G401 (cell line): ENCODE measurements around the gene LRRC10B. TPM values are rescaled to one million over a fixed set of nuclear protein-coding genes. Genes with fewer than 3 reads are reported as not detected.
A peak's percentile ranks its signal among the peaks of the same experiment; 100 is the strongest.

Experiments
- DNase-seq: peaks from one replicate; pipeline ENCODE4 v3.0.0-alpha.2; 2015; ENCODE audit warnings: low spot score
- in situ Hi-C: cut with HindIII; loops from 2 replicates; pipeline ENCODE4 v1.10.0; 2016; ENCODE audit warnings: low sequenced_read_pairs, mixed read lengths
- total RNA-seq: library from RNA; depleted of rRNA; stranded (reverse); fragments of >200 nt; shearing (Covaris generic); gene quantifications from 2 replicates; pipeline ENCODE4 v1.2.3, GENCODE V29; 2014; rRNA removed

The LRRC10B gene
- total RNA-seq, 1 experiment from 2014 or later = 2.5 TPM

DNA sequence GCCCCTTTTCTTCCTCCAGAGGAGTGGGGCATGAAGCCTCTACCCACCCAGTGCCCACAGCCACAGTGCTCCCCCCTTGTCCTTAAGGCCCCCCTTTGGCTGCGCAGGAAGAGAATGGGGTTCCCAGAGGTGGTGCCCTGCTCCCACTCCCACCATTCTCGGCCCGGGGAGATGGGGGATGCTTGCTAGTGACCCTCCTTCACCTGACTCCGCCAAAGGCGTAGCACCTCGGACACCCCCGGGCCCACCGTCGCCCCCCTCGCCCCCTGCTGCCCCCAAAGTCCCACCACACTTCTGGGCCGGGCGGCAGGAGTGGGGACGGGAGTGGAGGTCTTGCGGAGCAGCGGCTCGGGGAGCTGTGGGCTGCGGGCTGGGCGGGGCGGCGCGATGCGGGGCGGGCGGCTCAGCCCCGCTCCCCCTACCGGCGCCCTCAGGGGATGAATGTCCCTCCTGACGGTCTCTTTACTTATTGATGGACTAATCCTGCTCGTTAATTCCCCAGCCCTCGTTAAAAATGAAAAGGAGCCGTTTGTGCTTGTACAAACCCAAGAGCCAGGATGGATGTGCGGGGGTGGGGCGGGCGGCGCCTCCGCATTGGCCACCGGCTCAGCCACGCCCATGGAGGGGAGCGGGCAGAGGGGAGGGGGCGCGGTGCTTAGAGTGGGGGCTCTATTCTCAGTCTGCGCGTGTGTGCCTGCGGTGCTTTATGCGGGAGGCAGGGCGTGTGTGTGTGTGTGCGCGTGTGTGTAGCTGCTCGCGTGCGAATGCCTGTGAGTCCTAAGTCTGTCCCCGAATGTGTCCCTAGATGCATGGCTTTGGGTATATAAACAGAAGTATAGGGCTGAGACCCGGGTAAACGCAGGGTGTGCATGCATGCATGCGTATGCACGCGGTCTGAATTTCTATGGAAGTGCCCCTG lies 46.8 kb downstream of the LRRC10B start:
- in situ Hi-C loops = no loop called here
- DNase-seq = peak; percentile 64

DNA sequence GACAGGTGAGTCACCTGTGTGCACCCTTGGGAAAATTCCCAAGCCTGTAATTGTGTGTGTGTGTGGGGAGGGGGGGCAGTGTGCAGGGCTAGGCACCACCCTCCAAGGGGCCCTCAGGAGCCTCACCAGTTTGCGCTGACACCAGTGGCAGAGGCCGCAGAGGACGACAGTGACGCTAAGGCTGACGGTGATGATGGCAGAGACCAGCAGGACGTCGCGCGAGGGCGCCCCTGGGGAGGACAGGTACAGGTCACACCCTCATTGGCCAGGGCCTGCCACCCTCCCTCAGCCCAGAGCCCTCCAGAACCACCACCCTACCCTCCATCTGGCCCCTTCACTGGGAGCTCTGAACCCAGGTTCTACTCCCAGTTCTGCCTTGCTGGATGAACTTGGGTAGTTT lies 47.4 kb downstream of the LRRC10B start:
- in situ Hi-C loops = no loop called here

DNA sequence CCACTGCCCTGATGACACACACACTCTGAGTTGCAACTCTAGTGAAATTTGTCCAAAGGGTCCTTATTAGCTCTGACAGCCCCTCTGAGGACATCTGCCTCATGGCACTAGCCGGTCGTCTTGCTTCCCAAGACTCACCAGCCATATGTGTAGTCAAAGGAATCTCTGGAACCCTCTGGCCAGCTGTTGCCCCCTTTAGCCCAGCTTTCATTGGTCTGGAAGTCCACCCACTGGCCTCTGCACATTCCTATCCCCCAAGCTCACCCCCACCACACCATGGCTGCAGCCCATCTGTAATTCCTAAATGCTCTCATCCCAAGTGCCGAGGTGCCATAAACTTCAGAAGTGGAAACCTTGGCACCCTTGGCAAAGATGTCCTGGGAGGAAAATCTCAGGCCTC lies 48.1 kb downstream of the LRRC10B start:
- DNase-seq = no peak
- in situ Hi-C loops = no loop called here

More for the DNA sequence above, 47.4 kb downstream of the LRRC10B start:
- no peak for DNase-seq

Other genes with a start within 250 kb of the LRRC10B start
- 7.3 and 9.5 TPM in 2 replicates for gene VWCE, start 213.4 kb upstream of the LRRC10B start, total RNA-seq
- gene DDB1, start 175.6 kb upstream of the LRRC10B start, total RNA-seq = 319 and 332 TPM in 2 replicates
- gene TKFC, start 175.5 kb upstream of the LRRC10B start, total RNA-seq = 22.8 and 36.1 TPM in 2 replicates
- 19.0 and 20.4 TPM in 2 replicates for gene CYB561A3, start 146.9 kb upstream of the LRRC10B start, total RNA-seq
- gene TMEM138, start 146.4 kb upstream of the LRRC10B start, total RNA-seq = 16.7 and 18.1 TPM in 2 replicates
- gene TMEM216, start 116.2 kb upstream of the LRRC10B start, total RNA-seq = not detected in 2 replicates
- 29.5 and 39.1 TPM in 2 replicates for gene CPSF7, start 78.8 kb upstream of the LRRC10B start, total RNA-seq
- 19.5 and 22.3 TPM in 2 replicates for gene SDHAF2, start 78.6 kb upstream of the LRRC10B start, total RNA-seq
- gene SYT7, start 72.3 kb downstream of the LRRC10B start, total RNA-seq = 1.6 and 3.4 TPM in 2 replicates
- 0.74 and 1.4 TPM in 2 replicates for gene DAGLA, start 171.6 kb downstream of the LRRC10B start, total RNA-seq
- gene MYRF, start 243.9 kb downstream of the LRRC10B start, total RNA-seq = 0.71 and 1.4 TPM in 2 replicates